Small intestine (tissue), 16 donors: Measurements from ENCODE around the gene ISLR2. TPM values are rescaled to one million over a fixed set of nuclear protein-coding genes. Genes with fewer than 3 reads are reported as not detected.
"Not testable (repeated sequence)": the region's sequence is repeated elsewhere in the genome, so short reads cannot be mapped to it uniquely, and the experiment has no call there.

ENCODE experiments used
- DNase-seq, 2 donors: peaks; one replicate each; pipeline versions ENCODE4 v3.0.0 to v3.0.0-alpha.2; 2013
- FAIRE-seq: peaks from 2 replicates; lab custom pipeline; 2012; peaks lifted over from hg19 to GRCh38; lab: Jason Lieb, UNC
- H3K27ac ChIP-seq, 3 donors: one replicate each; pipeline ENCODE4 v1.5.1; 2013; ENCODE audit warnings: low read length in 2 of 3, mild to moderate bottlenecking in 2 of 3, control low read depth in 1 of 3, inconsistent platforms in 1 of 3, low read depth in 1 of 3, moderate library complexity in 1 of 3
- H3K27me3 ChIP-seq, 3 donors: one replicate each; pipeline ENCODE4 v1.6.1; 2013; ENCODE audit warnings: low read length in 3 of 3, inconsistent platforms in 1 of 3; ENCODE audit not compliant: control insufficient read depth in 3 of 3, insufficient read depth in 3 of 3
- H3K36me3 ChIP-seq, 3 donors: one replicate each; pipeline ENCODE4 v1.6.1; 2013; ENCODE audit warnings: low read length in 3 of 3, inconsistent platforms in 1 of 3, low read depth in 1 of 3, mild to moderate bottlenecking in 1 of 3, moderate library complexity in 1 of 3; ENCODE audit not compliant: control insufficient read depth in 3 of 3, insufficient read depth in 2 of 3
- H3K4me1 ChIP-seq, 3 donors: one replicate each; pipeline ENCODE4 v1.6.1; 2013; ENCODE audit warnings: low read length in 2 of 3, inconsistent platforms in 1 of 3, low read depth in 1 of 3, mild to moderate bottlenecking in 1 of 3, moderate library complexity in 1 of 3; ENCODE audit not compliant: control insufficient read depth in 3 of 3, insufficient read depth in 2 of 3
- H3K4me3 ChIP-seq, 3 donors: one replicate each; pipeline ENCODE4 v1.5.1; 2013; ENCODE audit warnings: low read length in 3 of 3, control low read depth in 1 of 3, inconsistent platforms in 1 of 3, low read depth in 1 of 3, mild to moderate bottlenecking in 1 of 3, moderate library complexity in 1 of 3
- H3K9me3 ChIP-seq, 2 donors: one replicate each; pipeline ENCODE4 v1.6.1; 2013; ENCODE audit warnings: low read depth in 1 of 2, low read length in 1 of 2; ENCODE audit not compliant: control insufficient read depth in 2 of 2, insufficient read depth in 1 of 2
- WGBS, 3 donors: extraction: QIAGEN DNeasy Blood & Tissue Kit; methylation state at CpG; one replicate each; pipeline ENCODE4 v1.1.7; 2013; 5-methylcytosine and 5-hydroxymethylcytosine counted together
- long read RNA-seq, 10 donors: transcript quantifications; one replicate each; lab custom pipeline, GENCODE V29; 2026
- polyA plus RNA-seq, 4 donors: library from polyadenylated mRNA; stranded (reverse) in 3 of 4; unstranded in 1 of 4; fragments of 200-250 nt in 3 of 4; fragments of 120-200 nt in 1 of 4; gene quantifications; one replicate each; pipeline versions ENCODE4 v1.2.1 to v1.2.3, GENCODE V29; 2013
- donor health status: healthy with polysubstance abuse.
- donor health status: control.
- donor health status: control.
- donor health status: Bipolar disorder and iron deficiency.
- donor health status: healthy.

Gene ISLR2, protein sequence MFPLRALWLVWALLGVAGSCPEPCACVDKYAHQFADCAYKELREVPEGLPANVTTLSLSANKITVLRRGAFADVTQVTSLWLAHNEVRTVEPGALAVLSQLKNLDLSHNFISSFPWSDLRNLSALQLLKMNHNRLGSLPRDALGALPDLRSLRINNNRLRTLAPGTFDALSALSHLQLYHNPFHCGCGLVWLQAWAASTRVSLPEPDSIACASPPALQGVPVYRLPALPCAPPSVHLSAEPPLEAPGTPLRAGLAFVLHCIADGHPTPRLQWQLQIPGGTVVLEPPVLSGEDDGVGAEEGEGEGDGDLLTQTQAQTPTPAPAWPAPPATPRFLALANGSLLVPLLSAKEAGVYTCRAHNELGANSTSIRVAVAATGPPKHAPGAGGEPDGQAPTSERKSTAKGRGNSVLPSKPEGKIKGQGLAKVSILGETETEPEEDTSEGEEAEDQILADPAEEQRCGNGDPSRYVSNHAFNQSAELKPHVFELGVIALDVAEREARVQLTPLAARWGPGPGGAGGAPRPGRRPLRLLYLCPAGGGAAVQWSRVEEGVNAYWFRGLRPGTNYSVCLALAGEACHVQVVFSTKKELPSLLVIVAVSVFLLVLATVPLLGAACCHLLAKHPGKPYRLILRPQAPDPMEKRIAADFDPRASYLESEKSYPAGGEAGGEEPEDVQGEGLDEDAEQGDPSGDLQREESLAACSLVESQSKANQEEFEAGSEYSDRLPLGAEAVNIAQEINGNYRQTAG
- polyA plus RNA-seq, result 1 to 10 TPM in 2 of 4 donors, under 1 TPM in 1, not detected in 1; 0.54 to 5.7 (median 1.1) TPM
- long read RNA-seq, donor 1, result 0 reads
- long read RNA-seq, donor 2, partial matches to known transcripts, result 0 of 1 reads
- long read RNA-seq, donor 2, other reads (novel, unspliced or antisense), result 0 of 1 reads
- long read RNA-seq, donor 3, result 0 reads
- long read RNA-seq, donor 4, result 0 reads
- long read RNA-seq, donor 5, result 0 reads
- long read RNA-seq, donor 6, result 0 reads
- long read RNA-seq, donor 7, partial matches to known transcripts, result 0 of 2 reads
- long read RNA-seq, donor 7, other reads (novel, unspliced or antisense), result 0 of 2 reads
- long read RNA-seq, donor 8, result 0 reads
- long read RNA-seq, donor 9, result 0 reads
- long read RNA-seq, donor 10, result 0 reads

DNA sequence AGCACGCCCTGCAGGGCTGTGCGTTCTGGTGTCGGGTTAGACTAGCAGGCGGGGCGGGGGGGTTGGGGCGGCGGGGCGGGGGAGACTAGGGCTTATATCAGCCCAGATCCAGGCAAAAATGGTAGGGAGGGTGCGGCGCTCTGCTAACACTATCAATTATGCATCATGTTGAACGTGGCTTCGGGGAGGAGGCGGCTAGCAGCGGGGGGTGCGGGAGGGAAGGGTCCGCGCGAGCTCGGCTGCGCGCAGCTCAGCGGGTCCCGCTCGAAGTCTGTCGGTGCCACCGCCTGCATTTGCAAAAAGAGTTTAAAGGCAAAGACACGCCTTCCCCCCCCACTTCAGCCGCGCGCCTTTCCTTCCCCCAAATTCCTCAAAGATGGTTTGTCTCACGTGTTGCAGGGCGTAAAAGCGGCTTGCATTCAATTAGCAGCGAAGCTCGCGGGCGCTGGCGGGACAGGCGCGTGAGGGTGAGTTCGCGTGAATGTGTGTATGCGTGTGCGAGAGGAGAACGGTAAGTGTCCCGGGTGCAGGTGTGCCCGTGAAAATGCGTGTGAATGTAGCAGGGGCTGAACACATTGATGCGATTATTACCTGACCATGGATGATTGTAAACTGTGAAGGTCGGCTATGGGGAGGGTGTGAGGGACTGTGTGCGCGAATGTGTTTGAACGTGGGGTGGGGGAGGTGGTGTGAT lies at the start of gene ISLR2:
ISLR2 (plus strand) TSS at position 432 of the 694 bp plus-strand sequence. CDS start 2,169 bp downstream, outside the sequence.
- H3K9me3 ChIP-seq, result peaks cover 0 to 20% of the 10 kb centered on the region in 2 donors
- peaks cover 24 to 98% (median 49%) of the 10 kb centered on the region in 3 donors for H3K27me3 ChIP-seq
- FAIRE-seq, result no peak
- no peak within 1 kb of the TSS for H3K4me3 ChIP-seq
- peak in 1 of 2 donors; percentile 21 for DNase-seq
- peaks cover 0 to 23% (median 0%) of the 10 kb centered on the region in 3 donors for H3K4me1 ChIP-seq
- H3K27ac ChIP-seq, result no peak within 1 kb of the TSS
- H3K36me3 ChIP-seq, result no peaks in the 10 kb centered on the region
- 3 to 8% (median 5%) methylated on average over 49 to 53 of the region's 53 CpGs for WGBS, 3 donors

DNA sequence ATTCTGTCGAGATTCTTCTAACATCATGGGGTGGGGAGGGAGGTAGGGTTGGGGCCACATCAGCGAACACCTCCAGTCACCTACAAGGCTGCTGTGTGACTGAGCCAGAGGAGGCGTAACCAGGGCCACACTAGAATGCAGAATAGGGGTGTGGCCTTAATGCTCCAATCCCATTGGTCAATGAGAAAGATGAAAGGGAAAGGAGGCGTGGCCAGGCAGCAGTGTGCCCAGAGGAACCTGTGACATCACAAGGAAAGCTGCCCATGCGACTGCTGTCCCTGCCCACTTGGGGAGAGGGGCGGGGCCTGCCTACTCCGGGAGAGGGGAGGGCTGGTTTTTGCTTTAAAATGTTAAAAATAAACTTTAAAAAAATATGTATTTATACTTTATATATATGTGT lies 47.9 kb upstream of the ISLR2 start, which contains the start of gene GOLGA6A:
GOLGA6A (minus strand) TSS at position 101 of the 400 bp plus-strand sequence; CDS start at position 60, 41 bp downstream.
- H3K4me3 ChIP-seq, DNase-seq, H3K27ac ChIP-seq, H3K9me3 ChIP-seq, H3K27me3 ChIP-seq, FAIRE-seq, H3K4me1 ChIP-seq, H3K36me3 ChIP-seq: not testable (repeated sequence)
- no CpG with 5 or more reads among the region's 7 CpGs for WGBS, 3 donors

DNA sequence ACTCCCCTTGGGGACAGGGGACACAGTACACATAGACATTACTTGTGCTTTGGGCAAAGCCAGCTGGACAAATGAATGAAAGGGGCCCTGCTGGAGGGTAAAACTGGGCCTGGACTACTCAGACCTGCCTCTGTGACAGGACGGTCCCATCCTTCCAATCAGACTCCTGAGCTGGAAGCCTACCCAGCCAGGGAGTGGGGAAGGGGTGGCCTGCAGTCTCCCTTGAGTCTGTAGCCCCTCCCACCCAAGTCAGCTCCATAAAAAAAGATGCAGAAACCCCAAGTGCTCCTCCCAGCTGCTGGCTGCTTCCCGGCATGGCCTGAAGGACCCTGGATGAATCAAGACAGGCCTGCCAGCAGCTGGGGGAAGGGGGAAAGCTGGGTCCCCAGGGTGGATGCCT lies 35.8 kb upstream of the ISLR2 start:
- not testable (repeated sequence) for H3K9me3 ChIP-seq, FAIRE-seq
- WGBS, 3 donors, result no CpG with 5 or more reads among the region's 2 CpGs

DNA sequence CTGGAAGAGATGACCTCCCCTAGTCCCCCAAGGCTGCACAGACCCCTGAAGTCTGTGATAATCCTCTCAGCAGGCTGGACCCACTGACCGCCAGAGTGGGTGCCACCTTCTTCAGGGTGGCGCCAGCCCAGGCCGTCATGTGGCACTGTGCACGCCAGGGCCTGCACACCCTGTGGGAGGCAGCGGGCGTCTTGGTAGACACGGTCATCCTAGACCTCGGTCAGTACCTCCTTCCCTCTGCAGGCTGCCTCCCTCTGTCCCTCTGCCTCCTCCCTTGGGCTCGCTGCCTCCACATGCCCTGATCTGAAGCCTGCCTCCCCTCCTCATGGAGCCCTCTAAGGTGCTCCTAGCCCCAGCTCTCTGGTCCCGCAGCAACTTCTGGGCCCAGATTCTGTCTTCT lies 34.8 kb upstream of the ISLR2 start:
- not testable (repeated sequence) for FAIRE-seq
- 72 to 80% (median 78%) methylated on average over 4 to 8 of the region's 10 CpGs for WGBS, 3 donors

More for the DNA sequence above, 35.8 kb upstream of the ISLR2 start:
- not testable (repeated sequence) for H3K4me3 ChIP-seq, H3K27me3 ChIP-seq, H3K36me3 ChIP-seq, DNase-seq, H3K27ac ChIP-seq, H3K4me1 ChIP-seq

DNA sequence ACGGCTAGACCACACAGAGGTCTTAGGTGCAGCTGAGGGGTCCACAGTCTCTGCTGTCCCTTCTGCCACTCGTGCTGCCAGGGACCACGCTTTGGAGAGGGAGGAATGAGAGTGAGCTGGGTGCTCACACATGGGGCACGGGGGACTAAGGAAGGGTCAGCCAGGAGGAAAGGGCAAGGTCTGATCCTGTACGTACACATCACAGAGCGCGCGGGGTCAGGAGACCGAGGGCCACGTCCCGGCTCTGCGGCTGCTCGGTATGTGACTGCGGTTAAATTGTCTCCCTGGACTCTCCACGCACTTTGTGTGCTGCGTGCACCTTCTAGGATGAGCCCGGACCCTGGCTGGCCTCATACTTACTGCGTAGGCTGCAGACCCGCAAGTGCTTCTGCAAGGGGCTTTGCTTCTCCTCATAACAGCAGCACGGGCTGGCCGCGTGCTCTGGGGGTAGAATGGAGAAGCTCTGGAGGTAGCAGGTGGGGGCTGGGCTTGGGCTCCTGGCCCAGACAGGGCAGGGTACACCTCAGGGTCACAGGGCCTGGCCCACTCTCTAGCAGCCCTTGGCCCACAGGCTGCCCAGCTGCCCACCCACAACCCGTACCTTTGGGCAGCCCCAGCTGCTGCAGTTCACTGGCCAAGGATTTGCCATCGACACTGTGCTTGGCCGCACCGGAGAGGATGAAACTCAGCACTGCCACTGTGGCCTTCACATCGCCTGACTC lies 33.5 kb upstream of the ISLR2 start:
- not testable (repeated sequence) for H3K4me3 ChIP-seq, H3K4me1 ChIP-seq, H3K9me3 ChIP-seq, FAIRE-seq, DNase-seq, H3K27me3 ChIP-seq, H3K27ac ChIP-seq, H3K36me3 ChIP-seq
- no CpG with 5 or more reads among the region's 27 CpGs for WGBS, 3 donors

More for the DNA sequence above, 34.8 kb upstream of the ISLR2 start:
- DNase-seq, H3K27ac ChIP-seq, H3K9me3 ChIP-seq, H3K27me3 ChIP-seq, H3K36me3 ChIP-seq, H3K4me3 ChIP-seq, H3K4me1 ChIP-seq: not testable (repeated sequence)

DNA sequence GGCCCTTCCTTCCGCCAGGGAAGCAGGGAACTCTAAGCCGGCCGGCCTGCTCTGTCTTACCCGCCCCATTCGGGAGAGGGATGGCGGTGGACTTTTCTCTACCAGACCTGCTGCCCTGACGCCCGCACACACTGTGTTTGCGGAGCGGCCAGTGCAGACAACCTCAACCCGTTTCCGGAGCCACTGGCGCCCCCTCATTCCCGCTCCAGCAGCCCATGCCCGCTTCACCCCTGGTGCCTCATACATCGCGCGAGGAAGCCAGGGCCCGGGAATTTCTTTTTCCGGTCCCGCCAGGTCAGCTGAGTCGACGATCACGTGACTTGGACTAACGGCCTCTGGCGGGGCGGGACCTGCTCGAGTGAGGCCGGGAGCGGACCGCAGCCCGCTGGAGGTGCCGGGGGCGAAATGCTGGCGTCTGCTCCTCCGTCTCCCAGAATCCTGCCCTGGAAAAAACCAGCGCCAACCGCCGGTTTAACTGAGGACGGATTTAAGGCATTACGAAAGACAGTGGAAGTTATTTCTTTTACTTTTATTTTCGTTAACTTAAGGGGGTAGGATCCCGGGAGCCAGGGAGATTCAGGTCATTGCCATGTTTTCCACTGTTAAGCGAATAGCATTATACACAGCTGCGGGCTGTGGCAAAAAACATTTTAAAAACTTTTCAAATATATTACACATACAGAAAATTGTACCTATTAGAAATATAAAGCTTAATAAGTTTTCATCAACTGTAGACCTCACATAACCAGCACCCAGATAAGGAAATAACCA lies 30.2 kb upstream of the ISLR2 start:
- DNase-seq, result peak; percentile 86 to 91
- FAIRE-seq, H3K4me1 ChIP-seq, H3K27me3 ChIP-seq, H3K9me3 ChIP-seq, H3K36me3 ChIP-seq: not testable (repeated sequence)
- 4 to 5% (median 4%) methylated on average over 27 to 34 of the region's 45 CpGs for WGBS, 3 donors
- Histone ChIP-seq H3K4me3 (peak overlapping the region; percentile 31 to 52 (median 47)), H3K27ac (peak overlapping the region in 1 of 3 donors; percentile 66)

DNA sequence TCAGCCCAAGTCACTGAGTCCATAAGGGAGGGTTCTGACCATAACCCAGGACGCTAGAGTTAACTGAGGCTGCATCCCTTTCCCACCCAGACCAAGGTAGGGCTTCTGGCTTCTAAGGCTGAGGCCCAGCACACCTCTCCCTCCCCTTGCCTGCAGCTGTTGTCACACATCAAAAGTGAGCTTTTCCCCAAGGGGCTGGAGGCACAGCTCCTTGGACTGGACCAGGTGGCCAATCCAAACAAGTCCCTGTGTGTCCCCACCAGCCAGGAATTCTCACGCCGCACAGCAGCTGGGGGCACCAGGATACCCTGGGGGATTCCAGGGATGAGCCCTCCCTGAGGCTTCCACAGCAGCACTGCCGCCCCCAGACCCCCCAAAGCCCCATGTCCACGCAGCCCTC lies 22.3 kb upstream of the ISLR2 start:
- Histone ChIP-seq H3K4me3 (no peak overlapping the region), H3K9me3 (no peaks in the 10 kb centered on the region), H3K36me3 (no peaks in the 10 kb centered on the region), H3K27me3 (no peaks in the 10 kb centered on the region), H3K4me1 (no peaks in the 10 kb centered on the region), H3K27ac (no peak overlapping the region)
- FAIRE-seq, result no peak
- no peak for DNase-seq
- 50 to 77% (median 62%) methylated on average over 5 of the region's 5 CpGs for WGBS, 3 donors
